Ovary (tissue), 3 donors: Measurements from ENCODE around the gene SOWAHD.

Experiments used
- CTCF ChIP-seq, 3 donors: fragments of 450-650 bp in 2 of 3; fragments of 200-600 bp in 1 of 3; IDR thresholded peaks; one replicate each; pipeline versions ENCODE4 v1.5.1 to v1.8.0; 2016 to 2022; ENCODE audit warnings: antibody characterized with exemption in 3 of 3, mild to moderate bottlenecking in 1 of 3
- EP300 ChIP-seq: sonication (generic); formaldehyde crosslinking; IDR thresholded peaks from one replicate; pipeline ENCODE4 v1.6.1; 2017; ENCODE audit warnings: antibody characterized with exemption
- donor health status: DM: no; HTN: no; CAD: no.

GRCh38 chrX:119760026-119760877 lies 1.9 kb downstream of the SOWAHD start:
- TF ChIP-seq EP300, result no peak
- TF ChIP-seq CTCF (IDR thresholded peaks at IDR 0.05), result no peak
